NCI-H1436 treated with DMSO at 0.1 percent for 48 hours (cell line): Measurements from ENCODE around the gene SLC25A53.

ENCODE experiments used
- DNase-seq: peaks from one replicate; lab custom pipeline; 2025; lab: John Stamatoyannopoulos, UW

Gene SLC25A53

GRCh38 chrX:104156630-104157529, at the start of gene SLC25A53:
Gene SLC25A53 (minus strand): TSS chrX:104157009. CDS start chrX:104105257, 51,752 bp downstream.
- DNase-seq = peak; percentile 75

GRCh38 chrX:104205548-104205947, 48.7 kb upstream of the SLC25A53 start:
- DNase-seq = no peak

GRCh38 chrX:104195489-104196084, 38.8 kb upstream of the SLC25A53 start:
- DNase-seq = no peak

- DNase-seq = no peak
Observed at GRCh38 chrX:104195013-104195412, 38.2 kb upstream of the SLC25A53 start.

- no peak for DNase-seq
Observed at GRCh38 chrX:104193485-104193884, 36.7 kb upstream of the SLC25A53 start.

- DNase-seq = no peak
Observed at GRCh38 chrX:104189837-104190236, 33.0 kb upstream of the SLC25A53 start.

GRCh38 chrX:104187931-104188330, 31.1 kb upstream of the SLC25A53 start:
- DNase-seq = no peak

- no peak for DNase-seq
Observed at GRCh38 chrX:104183685-104184084, 26.9 kb upstream of the SLC25A53 start.

- no peak for DNase-seq
Observed at GRCh38 chrX:104173841-104174240, 17.0 kb upstream of the SLC25A53 start.

GRCh38 chrX:104172788-104173187, 16.0 kb upstream of the SLC25A53 start:
- no peak for DNase-seq

- DNase-seq = no peak
Observed at GRCh38 chrX:104172121-104172520, 15.3 kb upstream of the SLC25A53 start.

GRCh38 chrX:104168127-104168526, 11.3 kb upstream of the SLC25A53 start:
- DNase-seq = no peak

GRCh38 chrX:104166735-104167436, 10.1 kb upstream of the SLC25A53 start:
- no peak for DNase-seq

GRCh38 chrX:104165894-104166734, 9.3 kb upstream of the SLC25A53 start, which contains the start of gene FAM199X:
Gene FAM199X (plus strand): TSS chrX:104166453. CDS start chrX:104166786, 333 bp downstream.
- DNase-seq = peak; percentile 62

GRCh38 chrX:104151037-104151436, 5.8 kb downstream of the SLC25A53 start:
- no peak for DNase-seq

GRCh38 chrX:104141087-104141760, 15.6 kb downstream of the SLC25A53 start:
- DNase-seq = no peak

GRCh38 chrX:104137496-104137895, 19.3 kb downstream of the SLC25A53 start:
- DNase-seq = no peak

- DNase-seq = peak; percentile 51
Observed at GRCh38 chrX:104136241-104137019, 20.4 kb downstream of the SLC25A53 start.

GRCh38 chrX:104135677-104136076, 21.1 kb downstream of the SLC25A53 start:
- no peak for DNase-seq

- no peak for DNase-seq
Observed at GRCh38 chrX:104134583-104135261, 22.1 kb downstream of the SLC25A53 start.
